LoVo (cell line): ENCODE results near the gene RNF222.
A peak's percentile ranks its signal among the peaks of the same experiment; 100 is the strongest.

Experiments used
- DNase-seq: peaks from one replicate; pipeline ENCODE4 v3.0.0-alpha.2; 2016; ENCODE audit warnings: low spot score

The RNF222 gene

GRCh38 chr17:8397636-8398035 lies at the start of gene RNF222:
Gene RNF222 (minus strand): TSS chr17:8397827. CDS start chr17:8393461, 4,366 bp downstream.
- no peak for DNase-seq

- no peak for DNase-seq
These were observed 47.9 kb upstream of the RNF222 start for GRCh38 chr17:8445536-8445935.

GRCh38 chr17:8444494-8444893 lies 46.9 kb upstream of the RNF222 start:
- no peak for DNase-seq

- DNase-seq = no peak
These were observed 46.1 kb upstream of the RNF222 start for GRCh38 chr17:8443756-8444155.

GRCh38 chr17:8442310-8442709 lies 44.7 kb upstream of the RNF222 start:
- DNase-seq = no peak

- no peak for DNase-seq
These were observed 44.1 kb upstream of the RNF222 start for GRCh38 chr17:8441690-8442089.

GRCh38 chr17:8439681-8440080 lies 42.1 kb upstream of the RNF222 start:
- no peak for DNase-seq

GRCh38 chr17:8438441-8438840 lies 40.8 kb upstream of the RNF222 start:
- no peak for DNase-seq

- no peak for DNase-seq
These were observed 39.2 kb upstream of the RNF222 start for GRCh38 chr17:8436844-8437171.

- DNase-seq = peak; percentile 67
These were observed 38.7 kb upstream of the RNF222 start for GRCh38 chr17:8436169-8436843.

- peak; percentile 97 for DNase-seq
These were observed 37.9 kb upstream of the RNF222 start, which contains the start of gene NDEL1 for GRCh38 chr17:8435245-8436168. Gene NDEL1 (plus strand): TSS chr17:8435884. CDS start chr17:8444272, 8,388 bp downstream.

- no peak for DNase-seq
These were observed 33.3 kb upstream of the RNF222 start for GRCh38 chr17:8430966-8431365.

- DNase-seq = no peak
These were observed 29.2 kb upstream of the RNF222 start for GRCh38 chr17:8426802-8427201.

GRCh38 chr17:8426094-8426720 lies 28.6 kb upstream of the RNF222 start:
- DNase-seq = no peak

GRCh38 chr17:8421571-8421970 lies 23.9 kb upstream of the RNF222 start:
- DNase-seq = no peak

- DNase-seq = peak; percentile 71
These were observed 22.7 kb upstream of the RNF222 start for GRCh38 chr17:8420041-8420934.

GRCh38 chr17:8419305-8419704 lies 21.7 kb upstream of the RNF222 start:
- DNase-seq = no peak

GRCh38 chr17:8418471-8418870 lies 20.8 kb upstream of the RNF222 start:
- DNase-seq = no peak

- no peak for DNase-seq
These were observed 20.2 kb upstream of the RNF222 start for GRCh38 chr17:8417806-8418205.

GRCh38 chr17:8413938-8414337 lies 16.3 kb upstream of the RNF222 start:
- DNase-seq = no peak

GRCh38 chr17:8413328-8413727 lies 15.7 kb upstream of the RNF222 start:
- no peak for DNase-seq

- DNase-seq = no peak
These were observed 14.5 kb upstream of the RNF222 start for GRCh38 chr17:8412089-8412488.
